ENCODE data around the gene RBMS3.

RBMS3 gene

DNA sequence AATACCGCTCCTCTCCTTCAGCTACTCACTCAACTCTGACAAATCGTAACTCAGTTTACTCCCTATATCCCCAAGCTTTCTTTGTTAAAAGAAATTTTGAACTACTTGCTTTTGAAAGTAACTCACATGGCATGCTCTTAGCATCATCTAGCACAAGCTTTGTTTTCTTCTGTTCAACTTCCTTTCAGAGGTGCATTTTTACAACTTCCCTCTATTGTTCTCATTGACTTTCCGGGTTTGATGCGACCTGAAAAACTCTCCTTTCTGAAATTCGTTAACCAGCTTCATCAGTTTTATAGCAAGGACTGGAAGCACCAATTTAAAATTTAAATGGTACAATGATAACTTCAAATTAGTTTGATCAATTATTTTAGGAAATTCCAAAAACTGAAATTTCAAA is 696.0 kb downstream of the RBMS3 start:
- H3K9me3 ChIP-seq (ENCODE audit: control insufficient read depth, low read length) = no peaks in the 10 kb centered on the region
- H3K36me3 ChIP-seq (ENCODE audit: control insufficient read depth, insufficient read depth, low read length) = no peaks in the 10 kb centered on the region
- no peak overlapping the region for H3K4me3 ChIP-seq (ENCODE audit: low read length)
- H3K4me1 ChIP-seq (ENCODE audit: control insufficient read depth, insufficient read depth, low read length) = no peaks in the 10 kb centered on the region
- no peak overlapping the region for H3K9ac ChIP-seq (ENCODE audit: low read length)
- H3K27me3 ChIP-seq (ENCODE audit: control insufficient read depth, insufficient read depth, low read length) = no peaks in the 10 kb centered on the region

- Histone ChIP-seq H3K36me3 (ENCODE audit: control insufficient read depth, insufficient read depth, low read length) (no peaks in the 10 kb centered on the region), H3K9me3 (ENCODE audit: control insufficient read depth, low read length) (no peaks in the 10 kb centered on the region), H3K4me1 (ENCODE audit: control insufficient read depth, insufficient read depth, low read length) (no peaks in the 10 kb centered on the region), H3K9ac (ENCODE audit: low read length) (no peak overlapping the region), H3K27me3 (ENCODE audit: control insufficient read depth, insufficient read depth, low read length) (no peaks in the 10 kb centered on the region), H3K4me3 (ENCODE audit: low read length) (no peak overlapping the region)
Observed at GRCh38 chr3:29977360-29977759, 696.5 kb downstream of the RBMS3 start.

GRCh38 chr3:29978036-29978435 is 697.2 kb downstream of the RBMS3 start:
- H3K4me3 ChIP-seq (ENCODE audit: low read length) = no peak overlapping the region
- H3K27me3 ChIP-seq (ENCODE audit: control insufficient read depth, insufficient read depth, low read length) = no peaks in the 10 kb centered on the region
- no peaks in the 10 kb centered on the region for H3K9me3 ChIP-seq (ENCODE audit: control insufficient read depth, low read length)
- no peaks in the 10 kb centered on the region for H3K4me1 ChIP-seq (ENCODE audit: control insufficient read depth, insufficient read depth, low read length)
- no peak overlapping the region for H3K9ac ChIP-seq (ENCODE audit: low read length)
- H3K36me3 ChIP-seq (ENCODE audit: control insufficient read depth, insufficient read depth, low read length) = no peaks in the 10 kb centered on the region

GRCh38 chr3:29991198-29991597 is 710.3 kb downstream of the RBMS3 start:
- H3K27me3 ChIP-seq (ENCODE audit: control insufficient read depth, insufficient read depth, low read length) = no peaks in the 10 kb centered on the region
- H3K4me3 ChIP-seq (ENCODE audit: low read length) = no peak overlapping the region
- H3K9ac ChIP-seq (ENCODE audit: low read length) = no peak overlapping the region
- H3K36me3 ChIP-seq (ENCODE audit: control insufficient read depth, insufficient read depth, low read length) = no peaks in the 10 kb centered on the region
- H3K4me1 ChIP-seq (ENCODE audit: control insufficient read depth, insufficient read depth, low read length) = no peaks in the 10 kb centered on the region
- no peaks in the 10 kb centered on the region for H3K9me3 ChIP-seq (ENCODE audit: control insufficient read depth, low read length)

DNA sequence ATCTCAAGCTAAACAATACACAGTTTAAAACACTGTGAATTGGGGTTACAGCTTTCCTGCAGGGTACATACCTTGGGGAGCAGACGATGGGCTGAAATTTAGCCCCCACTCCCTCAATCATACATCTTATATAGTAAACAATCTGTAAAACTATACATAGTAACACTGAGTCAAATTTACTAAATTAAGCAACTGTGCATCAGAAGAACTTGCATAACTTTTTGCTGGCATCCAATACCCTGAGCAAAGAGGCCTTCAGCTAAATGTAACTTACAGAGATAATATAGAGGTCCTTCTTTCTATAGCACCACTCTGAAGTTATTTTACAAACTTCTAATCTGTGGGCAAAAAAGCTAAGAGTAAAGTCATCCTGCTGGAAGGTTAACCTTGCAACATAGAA is 721.9 kb downstream of the RBMS3 start:
- H3K9me3 ChIP-seq (ENCODE audit: control insufficient read depth, low read length) = no peaks in the 10 kb centered on the region
- H3K4me3 ChIP-seq (ENCODE audit: low read length) = no peak overlapping the region
- no peaks in the 10 kb centered on the region for H3K4me1 ChIP-seq (ENCODE audit: control insufficient read depth, insufficient read depth, low read length)
- no peak overlapping the region for H3K9ac ChIP-seq (ENCODE audit: low read length)
- H3K36me3 ChIP-seq (ENCODE audit: control insufficient read depth, insufficient read depth, low read length) = no peaks in the 10 kb centered on the region
- no peaks in the 10 kb centered on the region for H3K27me3 ChIP-seq (ENCODE audit: control insufficient read depth, insufficient read depth, low read length)

- H3K36me3 ChIP-seq (ENCODE audit: control insufficient read depth, insufficient read depth, low read length) = no peaks in the 10 kb centered on the region
- H3K27me3 ChIP-seq (ENCODE audit: control insufficient read depth, insufficient read depth, low read length) = no peaks in the 10 kb centered on the region
- no peaks in the 10 kb centered on the region for H3K9me3 ChIP-seq (ENCODE audit: control insufficient read depth, low read length)
- H3K9ac ChIP-seq (ENCODE audit: low read length) = no peak overlapping the region
- no peaks in the 10 kb centered on the region for H3K4me1 ChIP-seq (ENCODE audit: control insufficient read depth, insufficient read depth, low read length)
- no peak overlapping the region for H3K4me3 ChIP-seq (ENCODE audit: low read length)
Observed at GRCh38 chr3:30003741-30004140, 722.9 kb downstream of the RBMS3 start.

- H3K36me3 ChIP-seq (ENCODE audit: control insufficient read depth, insufficient read depth, low read length) = no peaks in the 10 kb centered on the region
- H3K9ac ChIP-seq (ENCODE audit: low read length) = no peak overlapping the region
- no peaks in the 10 kb centered on the region for H3K9me3 ChIP-seq (ENCODE audit: control insufficient read depth, low read length)
- H3K27me3 ChIP-seq (ENCODE audit: control insufficient read depth, insufficient read depth, low read length) = no peaks in the 10 kb centered on the region
- H3K4me1 ChIP-seq (ENCODE audit: control insufficient read depth, insufficient read depth, low read length) = no peaks in the 10 kb centered on the region
- no peak overlapping the region for H3K4me3 ChIP-seq (ENCODE audit: low read length)
Observed at GRCh38 chr3:30004481-30004880, 723.6 kb downstream of the RBMS3 start.

DNA sequence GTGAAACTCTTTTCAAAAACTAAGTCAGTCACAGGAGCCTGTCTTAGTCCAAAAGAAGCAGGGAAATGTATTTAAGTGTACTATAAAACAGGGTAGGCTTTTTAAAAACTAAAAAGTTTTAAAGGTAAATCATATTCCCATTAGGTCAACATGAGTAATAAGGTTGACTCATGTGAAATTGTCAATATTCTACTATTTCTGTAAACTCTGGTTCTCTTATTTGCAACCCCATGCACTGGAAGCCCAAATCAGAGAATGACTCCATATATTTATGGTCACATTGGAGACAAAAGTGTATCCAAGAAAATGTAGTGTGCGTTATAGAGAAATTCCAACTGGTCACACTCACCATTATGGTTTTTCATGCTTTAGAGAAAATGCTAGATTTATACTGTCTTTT is 725.2 kb downstream of the RBMS3 start:
- H3K36me3 ChIP-seq (ENCODE audit: control insufficient read depth, insufficient read depth, low read length) = no peaks in the 10 kb centered on the region
- no peak overlapping the region for H3K9ac ChIP-seq (ENCODE audit: low read length)
- no peaks in the 10 kb centered on the region for H3K27me3 ChIP-seq (ENCODE audit: control insufficient read depth, insufficient read depth, low read length)
- H3K9me3 ChIP-seq (ENCODE audit: control insufficient read depth, low read length) = no peaks in the 10 kb centered on the region
- H3K4me1 ChIP-seq (ENCODE audit: control insufficient read depth, insufficient read depth, low read length) = no peaks in the 10 kb centered on the region
- H3K4me3 ChIP-seq (ENCODE audit: low read length) = no peak overlapping the region

GRCh38 chr3:30007668-30008067 is 726.8 kb downstream of the RBMS3 start:
- H3K9me3 ChIP-seq (ENCODE audit: control insufficient read depth, low read length) = no peaks in the 10 kb centered on the region
- no peaks in the 10 kb centered on the region for H3K4me1 ChIP-seq (ENCODE audit: control insufficient read depth, insufficient read depth, low read length)
- H3K4me3 ChIP-seq (ENCODE audit: low read length) = no peak overlapping the region
- H3K9ac ChIP-seq (ENCODE audit: low read length) = no peak overlapping the region
- H3K36me3 ChIP-seq (ENCODE audit: control insufficient read depth, insufficient read depth, low read length) = no peaks in the 10 kb centered on the region
- no peaks in the 10 kb centered on the region for H3K27me3 ChIP-seq (ENCODE audit: control insufficient read depth, insufficient read depth, low read length)

DNA sequence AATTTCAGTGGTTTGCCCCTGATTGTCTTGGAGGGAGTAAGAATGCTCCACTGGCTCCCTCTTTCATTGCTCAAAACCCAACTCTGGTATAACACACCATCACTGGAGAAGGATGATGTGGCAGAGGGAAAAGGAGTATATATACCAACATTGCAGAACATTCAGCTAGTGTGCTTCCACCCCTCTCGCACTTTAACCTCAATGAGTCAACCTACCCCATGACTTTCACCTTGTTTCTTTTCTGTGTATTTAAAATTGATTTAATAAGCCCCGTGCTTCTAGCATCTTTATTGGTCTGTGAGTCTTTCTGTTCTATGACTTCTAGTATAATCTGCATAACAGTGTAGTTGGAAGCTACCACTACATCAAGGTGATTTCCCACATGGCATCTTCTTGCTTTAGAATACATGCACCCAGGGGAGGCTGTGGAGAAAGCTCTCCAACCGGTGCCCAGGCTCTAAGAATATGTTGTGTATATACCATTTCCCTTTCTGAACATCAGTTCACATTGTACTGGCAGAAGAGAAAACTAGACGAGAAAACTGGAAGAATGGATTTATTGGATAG is 730.4 kb downstream of the RBMS3 start:
- H3K4me1 ChIP-seq (ENCODE audit: control insufficient read depth, insufficient read depth, low read length) = no peaks in the 10 kb centered on the region
- H3K27me3 ChIP-seq (ENCODE audit: control insufficient read depth, insufficient read depth, low read length) = no peaks in the 10 kb centered on the region
- no peaks in the 10 kb centered on the region for H3K36me3 ChIP-seq (ENCODE audit: control insufficient read depth, insufficient read depth, low read length)
- H3K9me3 ChIP-seq (ENCODE audit: control insufficient read depth, low read length) = no peaks in the 10 kb centered on the region
- H3K4me3 ChIP-seq (ENCODE audit: low read length) = no peak overlapping the region
- no peak overlapping the region for H3K9ac ChIP-seq (ENCODE audit: low read length)

DNA sequence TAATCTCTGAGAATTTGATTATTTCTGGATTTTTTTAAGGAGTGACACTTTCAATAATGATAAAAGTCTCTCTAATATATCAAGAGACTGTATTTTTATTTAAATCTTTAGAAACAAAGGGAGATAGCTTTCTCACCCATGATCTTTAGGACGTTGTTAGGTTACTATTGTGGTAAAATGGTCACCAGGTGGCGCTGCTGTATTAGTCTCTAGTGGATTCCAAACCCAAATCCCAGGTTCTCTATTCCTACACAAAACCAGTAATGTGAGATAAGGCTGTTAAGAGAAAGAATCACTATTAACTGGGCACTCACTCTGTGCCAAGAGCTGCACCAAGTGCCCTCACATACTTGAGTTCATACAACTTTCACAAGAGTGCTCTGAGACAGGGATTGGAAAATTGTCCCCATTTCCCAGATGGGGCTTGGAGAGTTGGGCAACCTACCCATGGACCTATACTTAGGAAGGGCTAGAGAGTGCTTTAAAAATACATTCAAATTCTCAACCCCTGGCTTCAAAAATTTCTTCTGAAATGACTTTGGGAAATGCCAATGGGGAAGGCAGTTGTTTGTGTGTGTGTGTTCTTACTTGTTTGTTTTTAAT is 732.2 kb downstream of the RBMS3 start:
- H3K4me3 ChIP-seq (ENCODE audit: low read length) = no peak overlapping the region
- no peaks in the 10 kb centered on the region for H3K27me3 ChIP-seq (ENCODE audit: control insufficient read depth, insufficient read depth, low read length)
- no peaks in the 10 kb centered on the region for H3K4me1 ChIP-seq (ENCODE audit: control insufficient read depth, insufficient read depth, low read length)
- H3K9me3 ChIP-seq (ENCODE audit: control insufficient read depth, low read length) = no peaks in the 10 kb centered on the region
- no peaks in the 10 kb centered on the region for H3K36me3 ChIP-seq (ENCODE audit: control insufficient read depth, insufficient read depth, low read length)
- no peak overlapping the region for H3K9ac ChIP-seq (ENCODE audit: low read length)

GRCh38 chr3:30017901-30018300 is 737.0 kb downstream of the RBMS3 start:
- no peak overlapping the region for H3K9ac ChIP-seq (ENCODE audit: low read length)
- H3K4me1 ChIP-seq (ENCODE audit: control insufficient read depth, insufficient read depth, low read length) = no peaks in the 10 kb centered on the region
- no peaks in the 10 kb centered on the region for H3K27me3 ChIP-seq (ENCODE audit: control insufficient read depth, insufficient read depth, low read length)
- no peak overlapping the region for H3K4me3 ChIP-seq (ENCODE audit: low read length)
- no peaks in the 10 kb centered on the region for H3K9me3 ChIP-seq (ENCODE audit: control insufficient read depth, low read length)
- no peaks in the 10 kb centered on the region for H3K36me3 ChIP-seq (ENCODE audit: control insufficient read depth, insufficient read depth, low read length)

- Histone ChIP-seq H3K9ac (ENCODE audit: low read length) (no peak overlapping the region), H3K4me3 (ENCODE audit: low read length) (no peak overlapping the region), H3K4me1 (ENCODE audit: control insufficient read depth, insufficient read depth, low read length) (no peaks in the 10 kb centered on the region), H3K36me3 (ENCODE audit: control insufficient read depth, insufficient read depth, low read length) (no peaks in the 10 kb centered on the region), H3K27me3 (ENCODE audit: control insufficient read depth, insufficient read depth, low read length) (no peaks in the 10 kb centered on the region), H3K9me3 (ENCODE audit: control insufficient read depth, low read length) (no peaks in the 10 kb centered on the region)
Observed at GRCh38 chr3:30020380-30020779, 739.5 kb downstream of the RBMS3 start.

Data from mucosa of stomach (tissue), 1 donor.